HG03066 (cell line): ENCODE results near the gene KLF4.
"Not testable (repeated sequence)": the region's sequence is repeated elsewhere in the genome, so short reads cannot be mapped to it uniquely, and the experiment has no call there.

Experiments used
- ATAC-seq: cut with Tn5 transposase; IDR thresholded peaks from one replicate; pipeline ENCODE4 v1.9.1; 2021; ENCODE audit warnings: low read depth; ENCODE audit not compliant: unreplicated experiment

Gene KLF4

DNA sequence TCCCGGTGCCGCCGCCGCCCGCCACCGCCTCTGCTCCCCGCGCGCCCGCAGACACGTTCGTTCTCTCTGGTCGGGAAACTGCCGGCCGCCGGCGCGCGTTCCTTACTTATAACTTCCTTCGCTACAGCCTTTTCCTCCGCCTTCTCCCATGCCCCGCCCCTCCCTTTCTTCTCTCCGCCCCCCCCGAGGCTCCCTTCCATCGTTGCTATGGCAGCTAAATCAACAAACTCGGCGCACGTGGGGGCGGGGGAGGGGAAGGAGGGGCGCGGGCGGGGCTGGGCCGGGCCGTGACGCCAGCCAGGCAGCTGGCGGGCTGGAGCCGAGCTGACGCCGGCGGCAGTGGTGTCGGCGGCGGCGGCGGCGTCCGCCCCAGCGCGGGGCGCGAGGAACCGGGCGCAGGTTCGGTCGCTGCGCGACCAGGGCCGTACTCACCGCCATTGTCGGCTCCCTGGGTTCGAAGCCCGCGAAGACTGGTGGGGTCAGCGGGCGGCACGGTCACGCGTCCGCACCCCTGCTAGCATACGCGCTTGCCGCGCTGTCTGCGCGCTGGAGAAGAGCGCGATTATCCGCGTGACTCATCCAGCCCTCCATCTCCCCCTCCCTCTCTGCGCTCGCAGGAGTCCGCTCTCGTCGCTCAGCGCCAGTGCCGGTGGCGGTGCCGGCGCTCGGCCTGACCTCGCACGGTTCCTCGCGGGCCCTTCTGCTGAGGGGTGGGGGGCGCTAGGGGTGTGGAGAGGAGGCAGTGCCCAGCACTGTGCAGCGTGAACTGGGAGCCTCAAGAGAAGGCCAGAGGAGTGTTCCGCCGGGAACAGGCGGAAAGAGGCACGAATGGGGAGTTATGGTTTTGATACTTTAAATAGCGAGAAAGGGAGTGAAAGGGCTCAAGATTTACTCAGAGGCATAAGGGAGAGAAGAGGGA is at the start of gene KLF4:
KLF4 (minus strand) TSS at position 83 of the 919 bp plus-strand sequence. CDS start 597 bp downstream, outside the sequence.
- peak; percentile 70 for ATAC-seq

DNA sequence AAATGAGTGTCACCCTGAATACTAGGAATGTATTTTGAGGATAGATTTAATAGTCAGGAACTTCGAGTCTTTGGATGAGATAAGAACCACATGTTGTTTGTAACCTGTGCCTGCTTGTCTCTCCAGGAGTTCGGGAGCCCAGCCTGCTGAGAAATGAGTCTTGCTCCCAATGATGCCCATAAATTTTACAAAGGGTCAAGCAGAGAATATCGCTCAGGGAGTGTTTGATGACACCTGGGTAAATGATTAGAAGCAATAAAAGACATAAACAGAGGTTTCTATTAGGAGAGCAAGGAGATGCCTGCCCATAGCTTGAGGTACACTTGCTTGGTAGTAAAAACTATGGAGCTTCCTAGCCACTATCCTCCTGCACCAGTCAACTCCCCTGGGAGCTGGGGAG is 46.9 kb upstream of the KLF4 start:
- ATAC-seq: no peak

DNA sequence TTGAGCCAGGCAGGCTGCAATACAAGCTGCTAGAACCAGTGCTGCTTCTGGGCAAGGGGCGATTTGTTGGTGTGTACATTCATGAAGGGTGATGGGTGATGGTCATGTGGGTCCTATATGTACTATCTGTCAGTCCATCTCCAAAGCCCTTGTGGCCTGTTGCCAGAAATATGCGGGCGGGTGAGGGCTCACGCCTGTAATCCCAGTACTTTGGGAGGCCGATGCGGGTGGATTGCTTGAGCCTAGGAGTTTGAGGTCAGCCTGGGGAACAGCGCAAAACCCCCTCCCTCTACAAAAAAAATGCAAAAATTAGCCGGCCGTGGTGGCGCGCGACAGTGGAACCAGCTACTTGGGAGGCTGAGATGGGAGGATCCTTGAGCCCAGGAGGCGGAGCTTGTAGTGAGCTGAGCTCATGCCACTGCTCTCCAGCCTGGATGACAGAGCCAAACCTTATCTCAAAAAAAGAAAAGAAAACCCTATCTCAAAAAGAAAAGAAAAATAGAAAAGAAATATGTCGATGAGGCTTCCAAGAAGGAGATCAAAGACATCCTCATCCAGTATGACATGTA is 45.0 kb upstream of the KLF4 start:
- no peak for ATAC-seq

DNA sequence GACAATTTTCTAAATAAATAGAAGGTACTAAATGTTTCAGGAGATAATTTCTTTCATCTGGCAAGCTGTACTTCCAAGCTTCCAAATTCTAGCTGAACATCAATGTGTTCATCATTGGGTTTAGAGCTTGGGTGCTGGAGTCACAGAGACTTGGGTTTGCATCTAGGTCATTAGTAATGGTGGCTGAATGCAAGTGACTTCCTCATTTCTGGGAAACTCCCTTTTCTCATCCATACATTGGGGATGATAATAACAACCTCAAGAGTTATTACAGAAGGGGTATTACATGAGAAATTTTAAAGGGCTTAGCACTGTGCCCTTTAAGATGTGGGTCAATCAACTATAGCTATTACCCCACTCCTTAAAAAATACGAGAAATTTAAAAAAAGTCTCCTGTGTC is 41.1 kb upstream of the KLF4 start:
- no peak for ATAC-seq

DNA sequence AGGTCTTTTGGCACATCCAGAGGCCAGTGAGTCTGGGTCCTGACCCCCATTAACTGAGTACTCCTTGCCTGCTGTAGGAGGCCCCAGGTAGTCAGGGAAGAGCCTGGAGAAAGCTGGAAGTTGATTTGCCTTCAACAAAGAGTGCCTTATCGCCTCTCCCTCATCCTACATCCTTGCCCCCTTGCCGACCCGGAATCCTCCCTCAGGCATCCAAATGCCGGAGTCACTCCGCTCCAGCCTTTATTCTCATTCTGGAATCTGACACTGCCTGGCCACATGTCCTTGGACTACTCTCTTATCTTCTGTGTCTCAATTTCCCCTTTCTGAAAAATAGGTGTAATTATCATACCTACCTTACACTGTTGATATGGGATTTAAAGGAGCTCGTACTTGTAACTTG is 39.1 kb upstream of the KLF4 start:
- no peak for ATAC-seq

DNA sequence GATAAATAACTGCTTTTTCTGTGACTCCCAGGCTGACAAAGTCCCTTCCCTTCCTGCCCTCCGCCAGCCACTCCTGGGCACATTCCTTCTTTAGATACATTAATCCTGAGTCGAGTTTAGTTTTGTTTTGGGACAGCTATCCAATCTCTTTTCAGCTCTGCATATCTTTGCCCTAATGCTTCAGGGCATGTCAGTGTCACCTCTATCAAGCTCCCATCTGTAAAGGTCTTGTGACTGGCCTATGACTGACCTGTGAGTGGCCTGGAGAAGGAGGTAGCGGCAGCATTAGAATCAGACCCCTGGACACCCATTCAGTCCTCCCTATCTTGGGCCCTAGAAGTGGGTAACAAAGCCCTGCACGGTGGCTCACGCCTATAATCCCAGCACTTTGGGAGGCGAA is 34.0 kb upstream of the KLF4 start:
- no peak for ATAC-seq

DNA sequence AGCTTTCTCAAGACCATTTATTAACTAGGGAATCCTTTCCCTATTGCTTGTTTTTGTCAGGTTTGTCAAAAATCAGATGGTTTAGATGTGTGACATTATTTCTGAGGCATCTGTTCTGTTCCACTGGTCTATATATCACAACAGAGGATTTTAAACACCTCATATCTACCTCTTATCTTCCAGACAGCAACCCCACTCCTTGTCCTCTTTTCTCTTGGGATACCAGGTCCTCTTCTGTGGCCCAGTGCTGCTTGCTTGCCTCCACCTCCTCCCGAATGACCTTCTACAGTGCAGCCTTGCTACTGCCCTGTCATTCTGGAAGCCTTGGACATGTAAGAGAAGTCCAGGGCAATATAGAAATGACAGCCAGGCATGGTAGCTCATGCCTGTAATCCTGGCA is 30.6 kb upstream of the KLF4 start:
- ATAC-seq: no peak

DNA sequence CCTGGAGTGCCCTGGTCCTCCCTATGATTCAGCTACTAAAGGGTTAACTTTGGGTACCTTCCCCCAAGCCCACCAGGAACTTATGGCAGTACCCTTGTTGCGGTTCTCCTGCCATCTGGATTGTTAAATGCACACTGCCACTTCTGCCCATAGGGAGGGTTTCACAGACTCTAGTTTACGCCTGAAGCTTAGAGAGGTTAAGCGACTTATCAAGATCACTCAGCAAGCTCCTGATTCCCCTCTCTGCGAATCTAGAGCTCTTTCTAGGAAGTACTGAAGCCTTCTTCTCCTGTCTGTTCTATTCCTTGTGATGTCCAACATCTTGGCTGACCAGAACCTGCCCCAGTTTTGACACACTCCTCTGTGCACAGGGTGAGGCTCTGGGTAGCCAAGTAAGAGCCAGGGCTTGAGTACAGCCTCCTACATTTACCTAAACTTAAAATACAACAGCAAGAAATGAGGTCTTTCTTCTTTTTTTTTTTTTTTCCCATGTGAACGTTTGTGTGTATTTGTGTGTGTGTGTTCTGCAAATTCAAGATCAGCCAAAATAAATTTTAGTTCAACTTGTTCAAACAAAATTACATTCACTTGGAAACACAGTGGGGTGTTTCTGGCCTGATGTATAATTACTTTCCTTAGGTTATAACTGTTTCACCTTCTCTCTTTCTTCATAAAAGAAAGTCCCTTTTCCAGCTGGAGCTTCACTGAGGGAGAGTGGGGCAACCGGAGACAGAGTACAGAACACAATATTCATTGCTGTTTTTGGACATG is 28.7 kb upstream of the KLF4 start:
- no peak for ATAC-seq

DNA sequence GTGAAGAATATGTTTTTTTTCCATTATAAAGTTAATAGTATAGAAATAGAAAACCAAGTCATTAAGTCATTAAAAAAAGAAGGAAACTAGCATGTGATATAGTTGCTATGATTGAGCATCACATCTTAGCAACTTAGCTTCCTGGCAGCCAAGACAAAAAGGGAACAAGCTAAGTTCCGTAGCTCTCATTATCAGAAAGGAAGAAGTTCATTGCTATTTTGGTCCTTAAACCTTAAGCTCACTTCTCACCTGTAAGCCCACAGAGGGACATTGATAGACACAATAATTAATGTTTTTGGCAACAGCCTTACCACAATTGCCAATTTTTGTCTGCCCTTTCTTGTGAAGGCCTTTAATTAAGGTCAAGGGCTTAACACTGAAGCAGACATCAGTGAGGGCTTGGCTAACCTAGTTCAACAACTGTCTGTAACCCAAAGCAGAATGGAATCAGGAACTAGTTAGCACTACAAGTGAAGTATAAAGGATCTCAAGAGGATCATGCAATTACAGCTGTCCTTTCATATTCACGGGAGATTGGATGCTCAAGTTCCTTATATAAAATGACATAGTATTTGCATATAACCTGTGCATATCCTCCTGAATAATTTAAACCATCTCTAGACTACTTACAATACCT is 24.0 kb upstream of the KLF4 start:
- no peak for ATAC-seq

DNA sequence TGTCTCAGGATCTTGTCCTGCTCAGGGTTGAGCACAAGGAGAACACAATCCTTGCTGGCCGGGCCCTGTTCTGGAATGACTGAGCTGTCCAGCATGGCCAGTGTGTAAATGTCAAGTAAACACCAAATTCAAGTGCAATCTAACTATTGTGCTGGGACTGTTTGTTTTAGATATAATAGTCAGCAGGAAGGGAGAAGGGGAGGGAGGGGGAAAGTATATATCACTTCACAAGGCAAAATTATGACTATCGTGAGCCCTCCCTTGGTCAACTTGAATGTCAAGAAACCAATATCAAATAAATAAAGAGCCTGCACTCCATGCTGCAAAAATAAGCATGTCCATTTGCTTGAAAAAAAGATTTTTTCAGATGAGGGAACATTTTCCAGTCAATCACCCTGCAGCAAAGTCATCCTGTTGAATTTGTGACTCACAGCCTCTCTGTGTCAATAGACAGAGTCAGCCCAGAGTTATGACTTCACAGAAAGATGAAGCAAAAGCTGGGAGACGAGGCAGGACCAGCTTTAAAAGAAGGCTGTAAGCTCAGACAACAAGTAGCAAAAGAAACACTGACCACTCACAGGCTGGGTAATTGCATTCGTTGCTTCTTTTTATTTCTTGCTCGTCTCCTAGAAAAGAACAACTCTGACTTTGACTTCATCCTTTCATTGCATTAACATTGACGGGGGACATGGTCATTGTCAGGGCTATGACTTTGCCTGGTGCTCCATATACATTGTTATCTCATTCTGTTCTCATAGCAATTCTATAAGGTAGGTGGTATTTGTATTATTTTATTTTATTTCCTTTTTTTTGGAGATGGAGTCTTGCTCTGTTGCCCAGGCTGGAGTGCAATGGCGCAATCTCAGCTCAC is 15.3 kb upstream of the KLF4 start:
- no peak for ATAC-seq

DNA sequence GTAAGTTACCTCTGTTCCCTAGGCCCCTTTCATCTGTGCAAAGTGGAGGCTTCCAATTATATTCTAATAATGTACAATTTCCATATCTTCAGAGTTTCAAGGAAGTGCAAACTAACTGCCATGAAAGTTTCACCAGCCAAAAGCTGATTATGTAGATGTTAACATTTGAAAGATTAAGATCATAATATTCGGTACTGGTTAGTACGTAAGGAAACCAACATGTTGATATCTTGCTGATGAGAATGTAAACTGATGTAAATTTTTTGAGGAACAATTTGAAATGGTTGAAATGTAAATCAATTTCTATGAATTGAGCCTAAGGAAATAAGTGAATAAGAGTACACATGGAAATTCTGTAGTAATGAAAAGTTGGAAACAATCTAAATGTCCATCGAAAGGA is 12.9 kb upstream of the KLF4 start:
- ATAC-seq: no peak

DNA sequence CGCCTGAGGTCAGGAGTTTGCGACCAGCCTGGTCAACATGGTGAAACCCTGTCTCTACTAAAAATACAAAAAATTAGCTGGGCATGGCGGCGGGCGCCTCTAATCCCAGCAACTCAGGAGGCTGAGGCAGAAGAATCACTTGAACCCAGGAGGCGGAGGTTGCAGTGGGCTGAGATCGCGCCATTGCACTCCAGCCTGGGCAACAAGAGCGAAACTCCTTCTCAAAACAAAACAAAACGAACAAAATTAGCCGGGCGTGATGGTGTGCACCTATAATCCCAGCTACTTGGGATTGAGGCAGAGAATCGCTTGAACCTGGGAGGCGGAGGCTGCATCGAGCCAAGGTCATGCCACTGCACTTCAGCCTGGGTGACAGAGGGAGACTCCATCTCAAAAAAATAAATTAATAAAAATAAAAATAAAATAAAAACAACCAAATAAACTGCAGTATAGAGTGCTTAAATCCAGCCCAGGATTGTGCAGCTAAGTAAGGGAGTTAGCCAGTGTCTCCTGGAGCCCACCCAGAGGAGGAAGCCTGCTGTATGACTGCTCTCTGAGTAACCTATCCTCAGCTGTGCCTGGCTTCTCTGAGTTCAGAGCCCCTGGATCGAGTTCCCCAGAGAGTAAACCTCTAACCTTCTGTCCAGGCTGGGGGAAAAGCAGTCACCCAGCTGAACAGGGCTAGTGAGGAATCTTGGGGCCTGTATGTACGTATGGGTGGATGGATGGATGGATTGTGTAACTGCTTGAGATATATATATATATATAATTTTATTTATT is 11.0 kb upstream of the KLF4 start:
- not testable (repeated sequence) for ATAC-seq

DNA sequence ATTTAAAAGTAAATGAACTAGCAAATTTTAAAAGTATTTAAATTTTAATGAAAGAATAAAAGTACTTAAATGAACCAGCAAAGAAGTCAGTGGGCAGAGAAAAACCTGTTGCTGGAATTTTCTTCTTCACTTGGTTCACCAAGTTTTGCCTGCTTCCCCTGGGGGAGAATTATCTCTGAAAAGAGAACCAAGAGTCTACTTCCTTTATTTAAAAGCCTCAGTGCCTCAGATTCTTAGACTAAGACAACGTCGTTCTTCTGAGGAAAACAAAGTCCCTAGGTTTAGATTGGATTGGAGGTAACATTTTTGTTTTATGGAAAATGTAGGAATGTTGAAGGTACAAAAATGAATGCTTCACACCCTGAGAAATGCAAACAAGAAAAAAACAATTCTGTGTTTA is 7.4 kb upstream of the KLF4 start:
- no peak for ATAC-seq

DNA sequence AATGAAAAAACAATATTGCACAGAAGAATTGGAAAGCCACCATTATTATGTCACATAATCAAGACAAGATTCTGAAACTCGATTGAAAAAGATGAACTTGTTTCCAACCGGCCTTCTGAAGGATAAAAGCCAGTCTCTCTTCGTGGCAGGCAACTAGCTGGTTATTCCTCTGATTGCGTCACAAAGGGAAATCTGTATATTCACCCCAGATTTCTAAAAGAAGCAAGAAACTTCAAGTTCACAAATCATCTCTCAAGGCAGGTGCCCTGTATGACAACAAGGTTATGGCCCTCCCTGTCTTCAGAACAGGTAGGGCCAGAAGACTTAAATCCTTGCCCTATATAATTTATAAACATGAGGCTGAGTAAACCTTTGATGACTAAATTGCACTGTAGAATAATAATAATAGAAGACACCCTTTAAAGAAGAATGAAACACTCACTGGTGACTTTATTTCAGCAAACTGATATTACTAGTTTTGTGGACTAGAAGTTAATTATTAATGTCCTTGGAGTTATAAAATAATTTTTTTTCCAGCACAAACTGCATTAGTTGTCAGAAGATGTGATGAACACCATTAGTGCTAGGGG is 2.9 kb upstream of the KLF4 start:
- ATAC-seq: no peak

DNA sequence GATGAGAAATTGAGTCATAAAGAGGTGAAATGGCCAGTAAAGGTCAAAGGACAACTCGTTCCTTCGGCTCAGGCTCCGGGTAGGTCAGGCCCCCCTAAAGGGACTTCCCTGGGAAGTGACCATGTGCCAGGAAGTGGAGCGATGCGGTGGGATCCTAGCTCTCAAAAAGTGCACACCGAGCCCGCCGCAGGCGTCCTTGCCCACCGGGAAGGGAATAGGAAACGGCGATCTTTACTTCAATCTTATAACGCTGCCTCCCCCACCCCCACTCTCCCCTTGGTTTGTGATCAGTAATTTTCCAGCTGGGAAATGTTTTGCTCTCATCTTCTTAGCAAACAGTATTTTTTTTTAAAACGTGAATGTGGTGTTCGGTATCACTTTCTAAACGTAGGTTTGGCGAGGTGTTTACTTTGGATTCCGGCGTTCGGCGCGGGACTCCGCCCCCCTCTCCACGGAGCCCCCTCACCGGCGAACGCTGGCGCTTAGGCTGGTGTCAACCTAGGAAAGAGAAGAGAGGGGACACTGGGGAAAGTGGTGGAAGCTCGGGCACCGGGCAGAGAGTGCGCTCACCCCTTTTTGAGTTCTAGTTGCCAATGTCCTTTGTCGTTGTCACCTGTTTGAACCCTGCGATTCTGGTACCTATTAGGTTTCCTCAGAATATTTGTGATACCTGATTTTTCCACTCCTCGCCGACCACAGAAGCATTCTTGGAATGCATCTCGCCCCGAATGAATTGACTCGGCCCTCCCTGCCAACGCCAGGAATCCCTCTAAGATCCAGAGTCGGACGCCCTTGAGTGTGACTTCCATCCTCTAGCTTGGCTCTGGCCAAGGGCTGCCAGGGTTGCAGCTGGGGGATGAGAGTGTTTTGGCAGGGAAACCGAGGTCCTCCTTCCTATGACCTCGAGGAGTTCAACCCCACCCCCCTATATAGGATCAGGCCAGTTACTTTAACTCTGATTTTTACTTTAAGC is 1.8 kb upstream of the KLF4 start:
- ATAC-seq: no peak

DNA sequence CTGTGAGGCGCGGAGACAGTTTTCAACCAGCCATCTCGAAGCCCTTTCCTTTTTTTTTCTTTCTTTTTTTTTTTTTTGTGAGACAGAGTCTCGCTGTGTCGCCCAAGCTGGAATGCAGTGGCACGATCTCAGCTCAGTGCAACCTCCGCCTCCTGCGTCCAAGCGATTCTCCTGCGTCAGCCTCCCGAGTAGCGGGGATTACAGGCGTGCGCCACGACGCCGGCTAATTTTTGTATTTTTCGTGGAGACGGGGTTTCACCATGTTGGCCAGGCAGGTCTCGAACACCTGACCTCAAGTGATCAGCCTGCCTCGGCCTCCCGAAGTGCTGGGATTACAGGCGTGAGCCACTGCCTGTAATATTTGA is 1.0 kb upstream of the KLF4 start:
- not testable (repeated sequence) for ATAC-seq

DNA sequence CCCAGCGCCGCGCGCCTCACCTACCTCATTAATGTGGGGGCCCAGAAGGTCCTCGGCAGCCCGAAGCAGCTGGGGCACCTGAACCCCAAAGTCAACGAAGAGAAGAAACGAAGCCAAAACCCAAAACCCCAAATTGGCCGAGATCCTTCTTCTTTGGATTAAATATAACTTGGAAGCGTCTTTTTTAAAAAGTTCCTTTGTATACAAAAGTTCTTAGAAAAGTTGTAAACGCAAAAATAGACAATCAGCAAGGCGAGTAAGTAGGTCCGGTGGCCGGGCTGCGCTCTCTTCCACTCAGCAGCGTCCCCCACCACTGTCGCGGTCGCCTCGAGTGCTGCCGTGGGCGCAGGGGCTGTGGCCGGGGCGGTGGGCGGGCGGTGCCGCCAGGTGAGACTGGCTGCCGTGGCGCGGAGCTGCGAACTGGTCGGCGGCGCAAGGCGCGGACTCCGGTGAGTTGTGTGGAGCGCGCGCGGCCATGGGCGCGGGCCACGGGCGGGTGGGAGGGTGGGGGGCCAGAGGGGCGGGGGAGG is 360 bp downstream of the KLF4 start:
- peak; percentile 42 for ATAC-seq
